AG08396 (cell line): Measurements from ENCODE around the gene CACNA1H.
"Not testable (repeated sequence)": the region's sequence is repeated elsewhere in the genome, so short reads cannot be mapped to it uniquely, and the experiment has no call there.

ENCODE experiments used
- DNase-seq: peaks from one replicate; pipeline ENCODE4 v3.0.0; 2012; ENCODE audit warnings: low spot score, mixed read lengths

CACNA1H gene

GRCh38 chr16:1255276-1256122 is 102.6 kb downstream of the CACNA1H start, which contains the start of gene TPSD1:
Gene TPSD1, plus strand, starts transcription at chr16:1256069. Its CDS starts 212 bp downstream, at chr16:1256281.
- not testable (repeated sequence) for DNase-seq

- DNase-seq: not testable (repeated sequence)
These were observed 103.5 kb downstream of the CACNA1H start for GRCh38 chr16:1256296-1256873.

- no peak for DNase-seq
These were observed 104.0 kb downstream of the CACNA1H start for GRCh38 chr16:1256874-1257322.

GRCh38 chr16:1257561-1258224 is 104.8 kb downstream of the CACNA1H start:
- DNase-seq: no peak

GRCh38 chr16:1258225-1258600 is 105.3 kb downstream of the CACNA1H start:
- no peak for DNase-seq

GRCh38 chr16:1258906-1259759 is 106.2 kb downstream of the CACNA1H start:
- DNase-seq: no peak

- DNase-seq: no peak
These were observed 106.8 kb downstream of the CACNA1H start for GRCh38 chr16:1259760-1260068.

- no peak for DNase-seq
These were observed 107.3 kb downstream of the CACNA1H start for GRCh38 chr16:1260101-1260680.

GRCh38 chr16:1261131-1261892 is 108.4 kb downstream of the CACNA1H start:
- no peak for DNase-seq

GRCh38 chr16:1262210-1262845 is 109.4 kb downstream of the CACNA1H start:
- DNase-seq: no peak

GRCh38 chr16:1262846-1263221 is 109.9 kb downstream of the CACNA1H start:
- no peak for DNase-seq

GRCh38 chr16:1263591-1264344 is 110.9 kb downstream of the CACNA1H start:
- DNase-seq: no peak

- DNase-seq: no peak
These were observed 111.6 kb downstream of the CACNA1H start for GRCh38 chr16:1264345-1265089.

- no peak for DNase-seq
These were observed 112.3 kb downstream of the CACNA1H start for GRCh38 chr16:1265090-1265630.

GRCh38 chr16:1265826-1266225 is 112.9 kb downstream of the CACNA1H start:
- DNase-seq: no peak

- DNase-seq: not testable (repeated sequence)
These were observed 116.5 kb downstream of the CACNA1H start for GRCh38 chr16:1269418-1269817.

- DNase-seq: no peak
These were observed 118.4 kb downstream of the CACNA1H start for GRCh38 chr16:1271380-1271723.
